ENCODE data around the gene ABCC8. TPM values are rescaled to one million over a fixed set of nuclear protein-coding genes. Genes with fewer than 3 reads are reported as not detected.

ABCC8 gene
- total and polyA plus RNA-seq, 9 of the 15 experiments (the other 6 are each of a cell fraction or from before 2014, with no cell fraction given), result not detected

GRCh38 chr11:17379383-17380180, 97.1 kb downstream of the ABCC8 start:
- H3K4me3 ChIP-seq, result no peak overlapping the region
- H2AFZ ChIP-seq (ENCODE audit: low read depth, low read length), result no peak overlapping the region
- no peak for TF ChIP-seq SREBF1 (IDR thresholded peaks at IDR 0.05; ENCODE audit: borderline replicate concordance, low read depth, low read length)
- TF ChIP-seq RHOXF2B (CRISPR knock-in tag; conservative IDR thresholded peaks at IDR 0.05), result no peak
- no peak for TF ChIP-seq ZBED1 (IDR thresholded peaks at IDR 0.05)
- TF ChIP-seq HOMEZ (CRISPR knock-in tag; IDR thresholded peaks at IDR 0.05), result no peak
- no peak for TF ChIP-seq DPF2 (IDR thresholded peaks at IDR 0.05)
- no peak for TF ChIP-seq SMARCA4 (IDR thresholded peaks at IDR 0.05)
- no peak for TF ChIP-seq ZC3H11A (IDR thresholded peaks at IDR 0.05; ENCODE audit: low read depth, low read length)
- no peak for TF ChIP-seq MIER1 (IDR thresholded peaks at IDR 0.05; ENCODE audit: low read depth)
- TF ChIP-seq HDAC6 (IDR thresholded peaks at IDR 0.05; ENCODE audit: low read depth, low read length), result no peak
- peaks cover 61% of the 10 kb centered on the region; the same call in 2 of the 3 replicates for H3K36me3 ChIP-seq (ENCODE audit: control insufficient read depth, insufficient read depth, low read length)
- intact Hi-C loops (cut with micrococcal nuclease), result no loop called here
- ChIA-PET CTCF (ENCODE audit: low intra/inter-chr PET ratio) (no interaction called here), POLR2A (interaction anchor here (0.6 to 1.0 kb wide), 2 partner anchors 19 to 26 kb away, joined by 3 to 6 read pairs; no protein-coding TSS in a partner anchor)
- no peaks in the 10 kb centered on the region for H3K9me3 ChIP-seq (replicated peaks; ENCODE audit: control insufficient read depth, insufficient read depth, low read depth, low read length)
- no peak for ATAC-seq
- no peak overlapping the region for H3K27ac ChIP-seq (ENCODE audit: extremely low read depth, low read depth, low read length)
- no peaks in the 10 kb centered on the region for H3K4me1 ChIP-seq (replicated peaks in 1 of 2; ENCODE audit: control insufficient read depth in 2 of 2, insufficient read depth in 2 of 2, low read length in 2 of 2)
- peaks cover 5% of the 10 kb centered on the region; the same call in 1 of the 2 replicates for H4K20me1 ChIP-seq (replicated peaks; ENCODE audit: control insufficient read depth, insufficient read depth, low read length)
- WGBS (ENCODE audit: insufficient coverage, low coverage, missing lambda C conversion rate), result 90% methylated on average over 7 of the region's 7 CpGs
- H3K4me2 ChIP-seq (ENCODE audit: insufficient read depth, low read length), result no peak overlapping the region
- in situ Hi-C loops (cut with MboI), result no loop called here
- H3K27me3 ChIP-seq (ENCODE audit: control insufficient read depth in 2 of 2, insufficient read depth in 2 of 2, low read length in 2 of 2), result no peaks in the 10 kb centered on the region
- DNase-seq (ENCODE audit: extremely low read depth in 1 of 4, low spot score in 3 of 4), result no peak
- H3K9me1 ChIP-seq (ENCODE audit: control insufficient read depth, insufficient read depth, low read length), result no peaks in the 10 kb centered on the region
- no peaks in the 10 kb centered on the region for H3K79me2 ChIP-seq (ENCODE audit: control insufficient read depth, insufficient read depth, low read length)
- no peak for FAIRE-seq
- H3K9ac ChIP-seq (ENCODE audit: insufficient read depth in 1 of 2, low read depth in 2 of 2, low read length in 2 of 2), result no peak overlapping the region
- BruUV-seq (replicated peaks), result no TSS peak
